Femur (tissue), 1 donor: Measurements from ENCODE around the gene OR52M1.

Experiments
- DNase-seq: peaks from one replicate; pipeline ENCODE4 v3.0.0-alpha.2; 2017

The OR52M1 gene

DNA sequence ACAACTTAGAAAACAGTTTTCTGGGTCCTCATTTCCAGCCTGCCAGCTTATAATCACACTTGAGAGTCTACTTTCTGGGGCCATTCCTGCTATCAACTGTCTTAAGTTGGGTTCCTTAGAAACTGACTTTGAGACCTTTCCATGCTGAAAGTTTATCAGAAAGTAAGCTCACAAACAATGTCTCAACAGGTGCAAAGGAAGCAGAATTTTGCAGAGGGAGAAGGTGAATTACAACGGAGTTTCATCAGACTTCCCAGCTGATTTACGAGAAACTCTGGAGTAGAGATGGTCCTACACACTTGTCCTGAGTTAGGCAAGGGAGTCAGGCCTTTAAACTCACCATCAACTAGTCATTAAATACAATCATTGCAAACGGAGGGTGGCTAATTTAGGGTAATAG is 31.9 kb downstream of the OR52M1 start:
- DNase-seq, result no peak

DNA sequence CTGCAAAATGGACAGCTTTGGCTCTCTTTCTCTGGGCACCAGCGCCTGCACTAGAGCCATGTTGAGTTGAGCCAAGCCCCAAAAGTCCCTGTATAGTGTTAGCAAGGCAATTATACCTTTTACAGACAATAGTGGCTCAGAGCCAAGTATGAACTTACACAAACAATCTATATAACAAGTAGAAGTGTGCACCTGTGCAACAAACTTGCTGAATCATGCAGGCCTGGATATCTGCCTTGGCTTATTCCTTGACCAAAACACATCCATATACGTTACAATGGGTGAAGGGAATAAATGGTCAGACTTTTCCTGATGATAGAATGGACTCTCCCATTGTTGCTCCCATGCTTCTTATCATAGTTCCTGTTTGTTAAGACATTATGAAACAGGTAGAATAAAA is 32.8 kb downstream of the OR52M1 start:
- no peak for DNase-seq

DNA sequence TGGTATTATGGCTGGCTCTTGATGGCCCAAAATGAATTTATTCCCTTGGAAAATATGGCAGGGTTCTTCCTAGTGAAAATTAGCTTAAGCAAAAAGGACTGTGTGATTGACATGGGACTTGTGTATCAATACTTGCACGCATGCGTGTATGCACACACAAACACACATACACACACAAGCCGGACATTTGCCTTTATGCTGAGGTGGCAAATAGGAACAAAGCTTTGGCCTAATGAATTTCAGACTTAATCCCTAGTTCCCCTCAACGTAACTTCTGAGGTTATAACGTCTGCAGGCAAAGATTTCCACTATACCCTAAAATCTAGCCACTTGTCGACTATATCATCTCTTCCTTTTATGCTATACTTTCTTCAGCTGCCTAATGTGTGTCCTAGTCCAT is 33.6 kb downstream of the OR52M1 start:
- no peak for DNase-seq

DNA sequence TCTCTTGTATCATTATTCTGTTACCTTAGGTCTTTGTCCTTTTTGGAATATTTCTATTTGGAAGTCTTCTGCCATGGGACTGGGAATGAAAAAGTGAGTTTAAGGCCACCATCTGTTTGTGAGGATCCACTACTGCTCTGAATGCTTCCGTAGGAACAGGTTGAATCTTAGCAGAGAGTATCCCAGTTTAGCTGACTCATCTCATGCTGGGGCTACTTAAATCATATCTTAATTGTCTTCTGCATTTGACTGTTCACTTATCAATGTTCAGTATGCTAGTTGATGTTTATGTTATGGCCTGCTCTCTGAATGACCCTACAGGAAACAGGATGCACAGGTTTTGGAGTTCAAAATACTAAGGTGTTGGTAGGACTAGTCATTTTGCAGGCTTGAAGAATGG is 35.1 kb downstream of the OR52M1 start:
- no peak for DNase-seq

DNA sequence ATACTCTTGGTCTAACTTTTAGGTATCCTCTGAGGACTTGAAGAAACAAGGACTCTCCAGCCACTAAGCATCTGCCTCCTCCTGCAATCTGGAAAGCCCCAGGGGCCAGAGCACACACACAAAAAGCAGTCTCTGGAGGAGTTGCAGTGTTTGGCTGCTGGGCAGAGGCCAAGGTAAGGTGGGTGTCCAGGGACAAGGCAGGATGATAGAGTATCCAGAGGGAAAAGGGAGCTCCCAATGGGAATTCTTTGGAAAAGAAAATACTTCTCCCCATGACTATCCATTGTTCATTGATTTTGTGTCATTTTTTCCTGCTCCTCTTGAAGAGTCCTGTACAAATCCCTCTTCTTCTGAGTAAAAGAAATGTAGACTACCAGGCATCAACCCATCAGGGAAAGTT is 36.5 kb downstream of the OR52M1 start, which contains the start of gene OR52I2:
OR52I2 (plus strand) TSS at position 301 of the 400 bp plus-strand sequence.
- DNase-seq, result no peak

DNA sequence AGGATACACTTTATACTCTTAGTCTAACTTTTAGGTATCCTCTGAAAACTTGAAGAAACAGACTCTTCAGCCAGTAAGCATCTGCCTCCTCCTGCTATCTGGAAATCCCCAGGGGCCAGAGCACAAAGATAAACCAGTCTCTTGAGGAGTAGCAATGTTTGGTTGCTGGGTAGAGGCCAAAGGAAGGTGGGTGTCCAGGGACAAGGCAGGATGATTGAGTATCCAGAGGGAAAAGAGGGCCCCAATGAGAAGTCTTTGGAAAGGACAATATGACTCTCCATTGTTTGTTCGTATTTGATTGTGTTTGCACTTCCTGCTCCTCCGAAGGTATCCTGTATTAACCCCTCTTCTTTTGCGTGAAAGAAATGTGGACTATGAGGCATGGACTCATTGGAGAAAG is 44.0 kb downstream of the OR52M1 start:
- no peak for DNase-seq

DNA sequence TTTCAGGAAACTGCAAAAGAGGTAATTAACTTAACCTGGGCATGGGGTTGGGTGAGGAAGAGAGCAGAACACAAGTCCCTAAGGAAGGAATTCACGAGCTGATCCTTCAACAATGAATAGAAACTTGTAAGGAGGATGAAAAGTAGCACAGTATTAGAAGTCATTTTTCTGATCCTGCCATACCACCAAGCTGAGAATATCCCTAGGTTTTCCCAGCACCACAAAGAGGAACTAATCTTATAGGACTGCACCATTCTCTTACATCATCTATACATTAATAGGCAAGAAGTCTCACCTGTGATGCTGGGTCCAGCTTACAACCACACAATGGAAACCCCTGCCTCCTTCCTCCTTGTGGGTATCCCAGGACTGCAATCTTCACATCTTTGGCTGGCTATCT is 48.7 kb downstream of the OR52M1 start, which contains the start of gene OR52I1:
OR52I1 (plus strand) TSS at position 301 of the 400 bp plus-strand sequence; CDS start at position 301, 0 bp downstream.
- DNase-seq, result no peak
